Breast epithelium (tissue), 4 donors: Measurements from ENCODE around the gene SLC22A25. TPM values are rescaled to one million over a fixed set of nuclear protein-coding genes. Genes with fewer than 3 reads are reported as not detected.

Experiments used
- DNase-seq, 2 donors: peaks; one replicate each; pipeline ENCODE4 v3.0.0-alpha.2; 2019; ENCODE audit warnings: low spot score in 2 of 2
- H3K27ac ChIP-seq, 2 donors: fragments of 200-600 bp; sonication (generic) in 1 of 2; one replicate each; pipeline ENCODE4 v1.5.1; 2016 to 2019; ENCODE audit warnings: mild to moderate bottlenecking in 1 of 2
- H3K27me3 ChIP-seq, 2 donors: fragments of 200-600 bp; sonication (generic) in 1 of 2; one replicate each; pipeline versions ENCODE4 v1.5.1 to v1.6.0; 2017 to 2019; ENCODE audit warnings: control low read depth in 1 of 2, mild to moderate bottlenecking in 1 of 2
- H3K36me3 ChIP-seq: fragments of 200-600 bp; one replicate; pipeline ENCODE4 v1.5.1; 2019
- H3K4me1 ChIP-seq, 2 donors: fragments of 200-600 bp; sonication (generic); one replicate each; pipeline ENCODE4 v1.5.1; 2016 to 2019; ENCODE audit warnings: control low read depth in 1 of 2
- H3K4me3 ChIP-seq, 3 donors: fragments of 200-600 bp; sonication (generic); 1 replicate in 2 of 3; 2 replicates in 1 of 3; pipeline ENCODE4 v1.5.1; 2016 to 2019; ENCODE audit warnings: mild to moderate bottlenecking in 3 of 3, moderate library complexity in 2 of 3
- H3K9me3 ChIP-seq, 2 donors: fragments of 200-600 bp; sonication (generic) in 1 of 2; one replicate each; pipeline ENCODE4 v1.5.1; 2016 to 2019; ENCODE audit warnings: control low read depth in 1 of 2
- CTCF ChIP-seq, 3 donors: fragments of 450-650 bp; IDR thresholded peaks; one replicate each; pipeline ENCODE4 v1.5.1; 2016 to 2017; ENCODE audit warnings: antibody characterized with exemption in 3 of 3, mild to moderate bottlenecking in 3 of 3, moderate library complexity in 3 of 3
- POLR2A ChIP-seq: fragments of 450-650 bp; IDR thresholded peaks from one replicate; pipeline ENCODE4 v1.6.1; 2016; ENCODE audit warnings: antibody characterized with exemption, mild to moderate bottlenecking, moderate library complexity
- POLR2AphosphoS5 ChIP-seq, 3 donors: sonication (generic); formaldehyde crosslinking; IDR thresholded peaks; one replicate each; pipeline ENCODE4 v1.6.1; 2017; ENCODE audit warnings: antibody characterized with exemption in 3 of 3
- intact Hi-C: fragments of 100-400 bp; cut with DNase I; formaldehyde crosslinking; loops from one replicate; pipeline ENCODE4 v1.15.1; 2023; ENCODE audit warnings: low total_unique reads
- total RNA-seq, 3 donors: library from RNA; depleted of rRNA; stranded (reverse); fragments of >200 nt; gene quantifications; one replicate each; pipeline ENCODE4 v1.1.0, GENCODE V29; 2016

Gene SLC22A25
- total RNA-seq, 3 donors from 2014 or later: 0.48 TPM; not detected in 2

GRCh38 chr11:63277345-63277943 is 34.0 kb upstream of the SLC22A25 start:
- no peaks in the 10 kb centered on the region for H3K9me3 ChIP-seq
- TF ChIP-seq POLR2AphosphoS5 (IDR thresholded peaks at IDR 0.05): no peak
- no peak for TF ChIP-seq POLR2A
- TF ChIP-seq CTCF (IDR thresholded peaks at IDR 0.05): peak in 1 of 3 donors; percentile 16
- H3K27me3 ChIP-seq: no peaks in the 10 kb centered on the region
- intact Hi-C loops: no loop called here
- no peaks in the 10 kb centered on the region for H3K4me1 ChIP-seq
- no peak overlapping the region for H3K27ac ChIP-seq
- H3K4me3 ChIP-seq: no peak overlapping the region
- DNase-seq: no peak
- H3K36me3 ChIP-seq: no peaks in the 10 kb centered on the region

GRCh38 chr11:63274776-63275175 is 31.4 kb upstream of the SLC22A25 start:
- no peaks in the 10 kb centered on the region for H3K36me3 ChIP-seq
- intact Hi-C loops: no loop called here
- TF ChIP-seq POLR2A (no peak), CTCF (IDR thresholded peaks at IDR 0.05) (no peak), POLR2AphosphoS5 (IDR thresholded peaks at IDR 0.05) (no peak)

GRCh38 chr11:63273685-63274084 is 30.3 kb upstream of the SLC22A25 start:
- no peaks in the 10 kb centered on the region for H3K36me3 ChIP-seq
- no peaks in the 10 kb centered on the region for H3K9me3 ChIP-seq
- no peak for TF ChIP-seq POLR2A
- no peak for TF ChIP-seq CTCF (IDR thresholded peaks at IDR 0.05)
- TF ChIP-seq POLR2AphosphoS5 (IDR thresholded peaks at IDR 0.05): no peak
- no peak for DNase-seq
- no peak overlapping the region for H3K27ac ChIP-seq
- no peaks in the 10 kb centered on the region for H3K4me1 ChIP-seq
- H3K4me3 ChIP-seq: no peak overlapping the region
- intact Hi-C loops: no loop called here
- H3K27me3 ChIP-seq: no peaks in the 10 kb centered on the region

More at GRCh38 chr11:63274776-63275175, 31.4 kb upstream of the SLC22A25 start:
- no peaks in the 10 kb centered on the region for H3K4me1 ChIP-seq
- H3K4me3 ChIP-seq: no peak overlapping the region
- H3K27me3 ChIP-seq: no peaks in the 10 kb centered on the region
- no peaks in the 10 kb centered on the region for H3K9me3 ChIP-seq
- H3K27ac ChIP-seq: no peak overlapping the region
- DNase-seq: no peak

GRCh38 chr11:63262547-63262946 is 19.1 kb upstream of the SLC22A25 start:
- DNase-seq: no peak
- no peaks in the 10 kb centered on the region for H3K9me3 ChIP-seq
- peaks cover 0 to 3% of the 10 kb centered on the region in 2 donors for H3K27me3 ChIP-seq
- TF ChIP-seq POLR2A: no peak
- no peak for TF ChIP-seq CTCF (IDR thresholded peaks at IDR 0.05)
- TF ChIP-seq POLR2AphosphoS5 (IDR thresholded peaks at IDR 0.05): no peak
- no peak overlapping the region for H3K4me3 ChIP-seq
- intact Hi-C loops: no loop called here
- H3K36me3 ChIP-seq: no peaks in the 10 kb centered on the region
- no peak overlapping the region for H3K27ac ChIP-seq
- H3K4me1 ChIP-seq: no peaks in the 10 kb centered on the region

- no peak overlapping the region for H3K27ac ChIP-seq
- H3K4me3 ChIP-seq: no peak overlapping the region
- DNase-seq: no peak
- no peaks in the 10 kb centered on the region for H3K4me1 ChIP-seq
- peaks cover under 1 to 1% of the 10 kb centered on the region in 2 donors for H3K9me3 ChIP-seq
- intact Hi-C loops: no loop called here
- TF ChIP-seq CTCF (IDR thresholded peaks at IDR 0.05) (no peak), POLR2AphosphoS5 (IDR thresholded peaks at IDR 0.05) (no peak), POLR2A (no peak)
- no peaks in the 10 kb centered on the region for H3K36me3 ChIP-seq
- no peaks in the 10 kb centered on the region for H3K27me3 ChIP-seq
These were observed 7.9 kb upstream of the SLC22A25 start for GRCh38 chr11:63251312-63251711.
